Activated T-cell treated with anti-CD3 and anti-CD28 coated beads, Interleukin-2, amount 50 U/mL, for 4 hours (primary cell): ENCODE results near the gene CRIP1. TPM values are rescaled to one million over a fixed set of nuclear protein-coding genes. Genes with fewer than 3 reads are reported as not detected.

Source experiments
- ATAC-seq, 2 donors: fragments of 200-7000 bp; cut with Tn5 transposase; one replicate each; pipeline ENCODE4 v1.10.0; 2021
- DNase-seq: peaks from one replicate; pipeline ENCODE4 v3.0.0-alpha.2; 2020
- H3K27me3 Mint-ChIP-seq: one replicate; pipeline ENCODE4 v1.8.0; 2021; ENCODE audit warnings: low read depth, mixed read lengths
- H3K36me3 Mint-ChIP-seq: one replicate; pipeline ENCODE4 v1.8.0; 2022; ENCODE audit warnings: mixed read lengths; ENCODE audit not compliant: insufficient read depth
- H3K4me1 Mint-ChIP-seq: one replicate; pipeline ENCODE4 v1.8.0; 2021; ENCODE audit warnings: low read depth, mixed read lengths
- H3K4me3 Mint-ChIP-seq: one replicate; pipeline ENCODE4 v1.8.0; 2021; ENCODE audit warnings: mild to moderate bottlenecking, moderate library complexity, mixed read lengths
- H3K9me3 Mint-ChIP-seq: one replicate; pipeline ENCODE4 v1.8.0; 2021; ENCODE audit warnings: mixed read lengths
- total RNA-seq, 3 donors: library from RNA; stranded (reverse); gene quantifications; one replicate each; pipeline ENCODE4 v1.2.1, GENCODE V29; 2021

The CRIP1 gene
- total RNA-seq, 3 donors from 2014 or later: 24.9 to 43.9 (median 33.5) TPM

DNA sequence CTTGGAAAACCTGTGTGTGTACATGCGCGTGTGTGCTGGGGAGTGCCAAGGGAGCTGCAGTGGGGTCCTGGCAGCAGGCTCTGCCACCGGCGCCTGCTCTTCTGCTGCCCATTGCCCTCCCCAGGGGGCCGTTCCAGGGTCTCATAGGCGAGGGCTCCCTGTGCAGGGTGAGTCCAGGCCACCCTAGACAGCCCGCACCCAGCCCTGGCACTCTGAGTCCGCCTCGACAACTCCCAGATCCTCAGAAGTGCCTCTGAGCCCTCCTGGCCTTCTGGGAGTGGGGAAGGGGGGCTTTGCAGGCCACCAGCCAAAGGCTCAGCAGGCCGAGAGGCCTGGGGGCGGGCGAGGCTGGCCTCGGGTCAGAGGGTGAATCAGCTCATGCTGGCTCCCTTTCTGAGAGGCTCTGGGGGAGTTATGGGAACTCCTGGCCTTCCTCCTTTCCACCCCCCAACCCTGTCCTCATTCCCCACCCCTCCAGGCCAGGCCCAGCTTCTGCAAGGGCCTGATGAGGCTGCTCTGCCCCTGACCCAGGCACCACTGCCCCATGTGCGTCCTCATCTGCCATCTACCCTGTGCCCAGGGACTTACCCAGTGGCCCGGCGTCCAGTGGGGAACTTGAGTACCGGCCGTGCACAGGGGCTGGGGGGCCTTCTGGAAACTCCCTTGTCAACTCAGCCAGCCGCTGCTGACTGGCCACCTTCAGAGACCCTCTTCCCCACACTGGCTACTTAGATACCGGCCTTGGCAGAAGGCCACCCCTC, 2.3 kb downstream of the CRIP1 start:
- DNase-seq (no peak), ATAC-seq (no peak)
- H3K36me3 Mint-ChIP-seq: no peaks in the 10 kb centered on the region
- H3K9me3 Mint-ChIP-seq: no peaks in the 10 kb centered on the region
- peaks cover 44% of the 10 kb centered on the region for H3K4me1 Mint-ChIP-seq
- peak overlapping the region; percentile 81 for H3K4me3 Mint-ChIP-seq
- H3K27me3 Mint-ChIP-seq: no peaks in the 10 kb centered on the region

DNA sequence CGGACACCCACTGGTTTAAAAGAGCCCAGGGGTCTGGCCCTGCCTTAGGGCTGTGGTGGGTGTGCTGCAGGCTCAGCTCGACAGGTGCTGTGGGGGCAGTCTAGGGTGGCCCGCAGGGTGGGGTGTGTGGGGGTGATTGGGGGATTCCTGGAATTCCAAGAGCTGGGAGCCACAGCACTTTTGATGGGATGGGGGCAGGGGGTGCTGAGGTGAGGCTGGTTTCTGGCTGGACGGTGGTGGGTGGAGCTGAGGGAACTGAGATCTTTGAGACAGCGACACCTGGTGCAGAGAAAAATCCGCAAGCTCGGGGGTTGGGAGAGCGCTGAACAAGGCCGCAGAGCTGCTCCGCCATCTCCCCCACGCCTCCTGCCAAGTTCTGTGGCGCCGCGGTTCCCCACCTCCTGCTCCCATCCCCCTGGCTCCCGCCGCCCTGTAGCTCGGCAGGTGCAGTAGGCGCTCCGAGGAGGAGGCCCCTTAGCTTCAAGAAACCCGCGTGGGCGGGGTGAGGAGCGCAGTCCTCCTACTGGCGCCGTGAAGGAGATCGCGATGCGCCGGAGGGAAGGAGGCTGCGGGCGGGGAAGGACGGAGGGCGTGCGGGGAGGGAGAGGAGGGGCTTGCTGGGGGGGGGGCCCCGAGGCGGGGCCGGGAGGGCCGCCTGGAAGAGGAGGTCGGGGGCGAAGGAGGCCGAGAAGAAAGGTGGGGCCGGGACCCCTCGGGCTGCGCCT, 3.0 kb downstream of the CRIP1 start:
- H3K4me1 Mint-ChIP-seq: peaks cover 37% of the 10 kb centered on the region
- no peaks in the 10 kb centered on the region for H3K9me3 Mint-ChIP-seq
- no peaks in the 10 kb centered on the region for H3K27me3 Mint-ChIP-seq
- peak; percentile 9 to 10 for ATAC-seq
- no peaks in the 10 kb centered on the region for H3K36me3 Mint-ChIP-seq
- peak overlapping the region; percentile 81 for H3K4me3 Mint-ChIP-seq
- DNase-seq: peak; percentile 79

DNA sequence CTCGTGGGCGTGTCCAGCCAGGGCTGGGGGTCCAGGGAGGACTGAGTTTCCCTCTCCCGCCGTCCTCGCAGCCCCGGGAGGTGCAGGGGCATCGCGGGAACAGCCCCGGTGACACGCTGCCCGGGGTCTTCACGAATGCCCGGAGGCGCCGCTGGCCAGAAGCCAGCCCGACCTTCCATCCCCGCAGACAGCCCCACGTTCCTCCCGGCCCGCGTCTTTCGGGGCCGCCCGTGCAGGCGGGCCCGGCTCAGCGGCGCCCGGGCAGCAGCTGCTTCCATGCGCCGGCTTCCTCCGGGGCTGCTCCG, 3.5 kb downstream of the CRIP1 start:
- ATAC-seq: peak; percentile 4 to 6
- H3K27me3 Mint-ChIP-seq: no peaks in the 10 kb centered on the region
- H3K4me3 Mint-ChIP-seq: peak overlapping the region; percentile 81
- DNase-seq: peak; percentile 24
- no peaks in the 10 kb centered on the region for H3K9me3 Mint-ChIP-seq
- H3K4me1 Mint-ChIP-seq: peaks cover 33% of the 10 kb centered on the region
- no peaks in the 10 kb centered on the region for H3K36me3 Mint-ChIP-seq

DNA sequence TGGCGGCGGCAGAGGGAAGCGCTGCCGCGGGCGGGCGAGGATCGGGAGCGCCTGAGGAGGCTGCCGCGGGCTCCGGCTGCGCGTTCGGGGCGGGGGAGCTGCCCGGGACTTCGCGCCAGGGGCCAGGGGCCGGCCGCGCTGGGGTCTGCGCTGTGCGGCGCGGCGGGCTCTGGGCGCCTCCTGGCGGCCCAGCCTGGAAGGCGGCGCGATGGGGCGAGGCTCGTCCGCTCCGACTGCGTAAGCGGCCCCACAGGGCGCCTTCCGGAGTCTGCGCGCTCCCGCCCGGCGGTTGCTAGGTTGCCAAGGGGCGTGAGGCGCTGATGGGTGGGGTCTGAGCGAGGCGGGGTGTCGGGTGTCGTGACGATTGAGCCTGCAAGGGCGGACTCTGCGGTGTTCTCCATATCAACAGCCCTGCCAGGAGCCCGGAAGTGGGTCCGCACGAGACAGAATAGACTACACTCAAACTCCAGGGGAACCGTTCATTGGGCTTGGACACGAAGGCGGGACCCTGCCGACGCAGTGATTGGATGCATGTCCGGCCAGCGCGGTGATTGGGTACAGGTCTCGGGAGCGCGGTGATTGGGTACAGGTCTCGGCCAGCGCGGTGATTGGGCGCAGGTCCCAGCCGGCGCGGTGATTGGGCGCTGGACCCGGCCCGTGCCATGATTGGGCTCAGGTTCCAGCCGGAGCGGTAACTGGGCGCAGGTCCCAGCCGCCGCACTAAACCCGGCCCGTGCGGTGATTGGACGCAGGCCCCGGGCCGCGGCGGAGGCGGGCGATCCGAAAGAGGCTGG, 4.1 kb downstream of the CRIP1 start, which contains the start of gene TEDC1:
Gene TEDC1 (plus strand): TSS at position 675 of the 794 bp plus-strand sequence. CDS start 130 bp downstream, outside the sequence.
- DNase-seq (peak; percentile 97), ATAC-seq (peak; percentile 77 to 80)
- Mint-ChIP-seq H3K4me3 (peak within 1 kb of the TSS; percentile 81), H3K9me3 (no peaks in the 10 kb centered on the region), H3K36me3 (no peaks in the 10 kb centered on the region), H3K27me3 (no peaks in the 10 kb centered on the region), H3K4me1 (peaks cover 27% of the 10 kb centered on the region)

DNA sequence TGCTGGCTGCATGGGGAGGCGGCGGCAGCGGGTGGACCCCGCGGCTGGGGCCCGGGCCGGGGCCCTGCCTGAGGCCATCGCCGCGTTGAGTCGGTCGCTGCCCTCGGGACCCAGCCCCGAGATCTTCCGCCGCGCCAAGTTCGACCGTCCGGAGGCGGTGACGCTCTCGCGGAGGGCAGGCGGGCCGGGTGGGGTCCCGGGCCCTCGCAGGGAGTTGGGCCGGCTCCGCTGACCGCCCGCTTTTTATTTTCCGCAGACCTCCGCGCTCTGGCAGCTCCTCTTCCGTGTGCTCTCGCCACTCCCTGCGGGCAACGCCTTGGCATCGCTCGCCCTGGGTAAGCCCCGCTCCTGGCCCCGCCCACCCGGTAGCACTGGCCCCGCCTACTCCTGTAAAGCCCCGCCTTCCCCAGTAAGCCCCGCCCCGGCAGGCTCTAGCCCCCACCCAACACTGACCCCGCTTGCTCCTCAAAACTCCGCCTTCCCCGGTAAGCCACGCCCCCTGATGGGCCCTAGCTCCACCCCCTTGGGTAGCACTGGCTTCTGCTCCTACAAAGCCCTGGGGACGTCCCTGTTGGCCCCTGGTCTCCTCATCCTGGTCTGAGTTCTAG, 4.8 kb downstream of the CRIP1 start:
- peak overlapping the region; percentile 81 for H3K4me3 Mint-ChIP-seq
- DNase-seq (peak; percentile 79), ATAC-seq (peak; percentile 28 to 30)
- no peaks in the 10 kb centered on the region for H3K27me3 Mint-ChIP-seq
- peaks cover 23% of the 10 kb centered on the region for H3K4me1 Mint-ChIP-seq
- no peaks in the 10 kb centered on the region for H3K36me3 Mint-ChIP-seq
- no peaks in the 10 kb centered on the region for H3K9me3 Mint-ChIP-seq

DNA sequence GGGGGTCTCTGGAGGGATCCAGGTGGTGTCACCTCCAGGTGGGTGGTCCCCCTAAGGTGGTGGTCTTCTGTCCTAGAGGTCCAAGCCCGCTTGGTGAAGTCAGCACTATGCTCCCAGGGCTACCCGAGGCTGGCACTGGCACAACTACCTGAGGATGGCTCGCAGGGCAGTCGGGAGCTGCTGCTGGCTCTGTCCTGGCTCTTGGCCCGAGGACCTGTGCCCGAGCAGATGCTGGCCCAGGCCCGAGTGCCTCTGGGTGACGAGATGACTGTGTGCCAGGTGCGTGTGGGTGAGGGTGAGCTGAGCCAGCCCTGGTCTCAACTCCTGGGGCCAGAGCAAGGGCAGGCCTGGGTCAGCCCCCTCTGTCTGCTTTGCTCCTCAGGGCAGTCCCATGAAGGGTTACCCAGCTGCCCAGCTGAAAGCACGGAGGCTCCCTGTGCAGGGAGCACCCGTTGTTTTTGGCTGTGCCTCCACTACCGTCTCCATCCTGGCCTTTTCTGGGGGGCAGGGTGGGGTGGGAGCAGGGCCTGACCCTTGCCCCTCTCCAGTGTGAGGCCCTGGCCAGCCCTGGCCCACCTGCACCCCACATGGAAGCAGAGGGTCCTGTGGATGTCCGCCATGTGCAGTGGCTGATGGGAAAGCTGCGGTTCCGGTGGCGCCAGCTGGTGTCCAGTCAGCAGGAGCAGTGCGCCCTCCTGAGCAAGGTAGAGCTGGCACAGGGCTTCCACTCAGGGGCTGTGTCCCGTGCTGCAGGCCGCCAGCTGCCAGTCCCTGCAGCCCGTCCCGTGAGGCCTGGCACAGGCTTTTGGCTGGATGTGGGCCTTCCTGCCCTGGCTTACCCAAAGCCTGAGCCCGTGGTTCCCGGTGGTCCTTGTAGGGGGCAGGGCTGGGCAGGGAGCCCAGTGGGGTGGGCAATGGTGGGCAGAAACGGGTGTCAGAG, 5.6 kb downstream of the CRIP1 start:
- H3K27me3 Mint-ChIP-seq: no peaks in the 10 kb centered on the region
- H3K4me3 Mint-ChIP-seq: peak overlapping the region; percentile 76
- H3K9me3 Mint-ChIP-seq: no peaks in the 10 kb centered on the region
- H3K4me1 Mint-ChIP-seq: peaks cover 21% of the 10 kb centered on the region
- ATAC-seq: no peak
- no peak for DNase-seq
- no peaks in the 10 kb centered on the region for H3K36me3 Mint-ChIP-seq

DNA sequence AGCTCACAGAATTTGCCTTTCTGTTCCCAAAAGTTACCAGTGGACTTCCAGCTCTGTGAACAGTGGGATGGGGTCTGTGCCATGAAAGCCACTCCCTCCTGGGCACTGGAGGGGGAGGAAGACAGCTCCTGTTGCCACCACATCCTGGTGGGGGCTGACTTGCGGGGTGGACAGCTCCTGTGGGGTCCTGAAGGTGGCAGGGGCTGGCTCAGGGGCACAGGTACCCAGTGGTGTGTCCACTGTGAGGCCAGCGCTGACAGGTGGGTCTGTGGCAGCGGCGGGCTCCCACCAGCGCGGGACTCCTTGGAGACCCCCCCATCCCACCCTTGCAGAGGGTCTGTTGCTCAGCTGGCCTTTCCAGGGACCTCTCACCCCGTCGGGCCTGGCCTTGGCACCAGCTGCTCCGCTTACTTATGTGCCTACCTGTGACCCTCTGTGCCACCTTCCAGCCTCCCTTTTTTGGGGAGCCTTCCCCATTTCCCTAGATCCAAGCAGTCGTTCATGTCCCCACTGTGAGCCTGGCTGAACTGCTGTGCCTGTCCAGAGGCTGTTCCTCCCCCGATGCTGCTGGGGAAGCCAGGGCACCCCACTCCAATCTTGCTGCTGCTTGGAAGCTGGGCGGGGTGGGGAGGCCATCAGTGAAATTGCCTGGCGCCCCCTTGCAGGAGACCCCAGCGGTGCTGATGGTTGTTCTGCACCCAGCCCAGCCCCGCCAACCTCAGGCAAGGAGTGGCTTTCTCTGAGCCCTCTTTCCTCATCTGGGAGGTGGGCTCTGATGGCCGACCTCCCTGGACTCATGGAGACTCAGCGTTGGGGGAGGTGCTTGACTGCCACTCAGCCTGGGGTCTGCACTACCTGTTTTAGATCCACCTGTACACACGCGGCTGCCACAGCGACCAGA, 6.5 kb downstream of the CRIP1 start:
- DNase-seq (no peak), ATAC-seq (no peak)
- Mint-ChIP-seq H3K36me3 (no peaks in the 10 kb centered on the region), H3K4me3 (no peak overlapping the region), H3K4me1 (peaks cover 18% of the 10 kb centered on the region), H3K27me3 (no peaks in the 10 kb centered on the region), H3K9me3 (no peaks in the 10 kb centered on the region)

DNA sequence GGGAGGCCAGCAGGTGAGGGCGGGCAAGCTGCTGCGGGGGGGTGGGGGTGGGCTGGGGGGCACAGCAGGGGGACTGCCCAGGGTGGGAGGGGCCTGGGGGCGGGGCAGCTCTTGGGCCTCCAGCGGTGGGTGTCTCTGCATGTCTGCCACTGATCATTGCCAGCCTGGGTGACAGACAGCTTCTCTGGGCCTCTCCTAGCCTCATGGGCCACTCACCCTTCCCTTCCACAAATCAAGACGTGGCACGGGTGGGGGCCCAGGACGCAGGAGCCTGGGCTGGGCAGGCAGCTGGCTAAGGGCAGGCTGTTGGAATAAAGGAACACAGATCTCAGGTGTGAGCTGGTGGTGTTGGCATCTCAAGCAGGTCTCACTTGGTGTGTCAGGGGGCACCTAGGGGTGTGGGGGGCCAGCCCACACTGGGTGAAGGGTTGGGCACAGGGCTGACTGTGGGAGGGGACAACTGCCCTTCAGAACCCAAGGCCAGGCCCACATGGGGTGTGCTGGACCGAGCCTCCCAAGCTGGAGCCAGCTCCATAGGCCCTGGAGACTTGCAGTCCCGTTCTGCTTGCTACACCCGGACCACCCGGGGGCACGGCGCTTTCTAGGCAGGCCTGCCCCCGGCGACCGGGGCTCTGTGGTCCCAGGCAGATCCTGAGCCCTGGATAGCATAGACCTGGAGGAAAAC, 7.4 kb downstream of the CRIP1 start:
- H3K36me3 Mint-ChIP-seq: no peaks in the 10 kb centered on the region
- ATAC-seq (no peak), DNase-seq (no peak)
- H3K4me3 Mint-ChIP-seq: no peak overlapping the region
- H3K9me3 Mint-ChIP-seq: no peaks in the 10 kb centered on the region
- H3K4me1 Mint-ChIP-seq: peaks cover 12% of the 10 kb centered on the region
- no peaks in the 10 kb centered on the region for H3K27me3 Mint-ChIP-seq

DNA sequence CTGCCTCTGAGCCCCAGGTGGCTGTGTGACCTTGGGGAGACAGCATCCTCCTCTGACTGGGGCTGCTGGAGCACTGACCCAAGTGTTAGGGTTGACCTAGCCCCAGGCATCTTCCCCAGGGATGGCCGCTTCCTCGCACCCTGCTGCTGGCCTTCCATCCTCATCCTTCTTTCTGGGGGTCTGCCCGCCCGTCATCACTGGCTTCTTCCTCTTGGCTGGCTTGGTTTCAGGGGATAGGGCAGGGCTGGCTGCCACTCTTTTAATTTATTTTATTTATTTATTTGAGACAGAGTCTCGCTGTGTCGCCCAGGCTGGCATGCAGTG, 7.9 kb downstream of the CRIP1 start:
- no peaks in the 10 kb centered on the region for H3K9me3 Mint-ChIP-seq
- H3K27me3 Mint-ChIP-seq: no peaks in the 10 kb centered on the region
- no peak for ATAC-seq
- H3K4me3 Mint-ChIP-seq: no peak overlapping the region
- no peaks in the 10 kb centered on the region for H3K36me3 Mint-ChIP-seq
- H3K4me1 Mint-ChIP-seq: peaks cover 7% of the 10 kb centered on the region
- DNase-seq: no peak

DNA sequence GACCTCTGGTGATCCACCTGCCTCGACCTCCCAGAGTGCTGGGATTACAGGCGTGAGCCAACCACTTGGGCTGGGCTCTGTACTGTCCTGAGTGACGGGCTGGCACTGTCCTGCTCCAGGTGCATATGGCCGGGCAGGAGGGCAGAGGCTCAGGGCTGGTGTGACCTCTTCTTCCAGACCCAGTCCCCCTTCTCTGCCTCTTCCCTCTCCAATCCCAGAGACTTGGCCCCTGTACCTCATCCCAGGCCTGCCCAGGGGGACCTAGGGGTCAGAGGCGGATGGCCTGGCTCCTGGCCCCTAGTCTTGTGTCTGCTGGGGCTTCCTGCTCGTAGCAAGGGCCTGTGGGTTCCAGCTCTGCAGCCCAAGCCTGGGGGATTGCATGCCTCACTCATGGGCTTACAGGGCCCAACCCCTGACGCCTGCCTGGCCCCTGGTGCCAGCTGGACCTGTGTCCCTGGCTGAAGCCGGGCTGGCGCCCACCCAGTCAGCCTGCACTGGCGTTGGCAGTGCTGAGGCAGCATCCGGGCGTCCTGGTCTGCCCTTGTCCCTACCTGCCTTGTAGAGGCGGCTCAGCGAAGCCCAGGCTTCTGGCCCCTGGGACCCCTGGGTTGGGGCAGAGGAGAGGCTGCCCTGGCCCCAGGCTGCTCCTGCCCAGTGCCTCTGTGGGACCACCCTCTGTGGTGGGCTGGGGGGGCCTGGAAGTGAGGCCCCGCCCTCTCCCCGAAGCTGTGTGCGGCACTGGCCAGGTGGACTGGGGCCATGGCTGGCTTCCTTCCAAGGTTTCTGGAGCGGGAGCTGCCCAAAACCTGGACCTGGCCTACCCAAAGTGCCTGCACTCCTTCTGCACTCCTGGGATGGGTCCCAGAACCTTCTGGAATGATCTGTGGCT, 8.7 kb downstream of the CRIP1 start:
- Mint-ChIP-seq H3K36me3 (no peaks in the 10 kb centered on the region), H3K27me3 (no peaks in the 10 kb centered on the region), H3K9me3 (no peaks in the 10 kb centered on the region), H3K4me3 (no peak overlapping the region), H3K4me1 (peaks cover 6% of the 10 kb centered on the region)
- DNase-seq (no peak), ATAC-seq (no peak)

DNA sequence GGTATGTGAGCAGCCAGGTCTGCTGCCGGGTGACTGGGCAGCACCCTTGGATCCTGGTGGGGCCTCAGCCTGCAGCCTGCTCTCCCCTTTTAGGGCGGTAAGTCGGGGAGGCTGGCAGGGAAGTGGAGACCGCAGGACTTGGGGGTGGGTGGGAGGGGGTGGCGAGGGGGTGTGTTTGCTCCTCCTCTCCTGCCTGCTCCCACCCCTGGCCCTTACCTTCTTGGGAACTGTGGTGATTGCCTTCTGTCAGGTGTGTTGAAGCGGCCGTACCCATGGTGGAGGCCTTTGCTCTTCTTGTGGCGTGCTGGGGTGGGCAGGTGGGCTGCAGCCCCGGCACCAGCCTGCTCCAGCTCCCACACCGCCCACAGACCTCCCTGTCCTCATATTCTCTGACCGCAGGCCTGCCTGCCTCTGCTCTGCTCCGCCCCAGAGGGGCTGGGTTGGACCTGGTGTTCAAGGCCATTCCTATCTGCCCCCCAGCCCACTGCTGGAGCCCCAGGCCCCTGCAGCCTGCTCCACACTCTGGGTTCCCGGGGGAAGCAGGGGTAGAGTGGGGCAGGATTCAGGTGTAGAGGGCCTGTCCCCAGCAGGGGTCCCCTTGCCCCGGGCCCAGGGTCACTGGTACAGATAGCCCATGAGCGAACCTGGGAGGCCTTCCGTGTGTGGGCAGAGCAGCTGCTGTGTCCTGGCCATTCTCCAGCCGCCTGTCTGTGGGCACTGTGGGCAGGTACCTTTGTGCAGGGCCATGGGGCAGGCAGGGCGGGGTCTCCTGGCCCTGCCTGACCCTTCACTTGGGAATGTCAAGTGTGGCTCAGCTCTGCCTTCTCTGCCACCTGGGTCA, 9.5 kb downstream of the CRIP1 start:
- no peaks in the 10 kb centered on the region for H3K9me3 Mint-ChIP-seq
- no peak for ATAC-seq
- no peak for DNase-seq

More for the DNA sequence above, 9.5 kb downstream of the CRIP1 start:
- no peaks in the 10 kb centered on the region for H3K27me3 Mint-ChIP-seq
- no peaks in the 10 kb centered on the region for H3K36me3 Mint-ChIP-seq
- H3K4me3 Mint-ChIP-seq: no peak overlapping the region
- peaks cover 6% of the 10 kb centered on the region for H3K4me1 Mint-ChIP-seq
